Measurements from ENCODE around the gene MARCHF4. TPM values are rescaled to one million over a fixed set of nuclear protein-coding genes. Genes with fewer than 3 reads are reported as not detected.

The MARCHF4 gene
- total RNA-seq, 1 experiment from 2014 or later: 14.5 TPM

DNA sequence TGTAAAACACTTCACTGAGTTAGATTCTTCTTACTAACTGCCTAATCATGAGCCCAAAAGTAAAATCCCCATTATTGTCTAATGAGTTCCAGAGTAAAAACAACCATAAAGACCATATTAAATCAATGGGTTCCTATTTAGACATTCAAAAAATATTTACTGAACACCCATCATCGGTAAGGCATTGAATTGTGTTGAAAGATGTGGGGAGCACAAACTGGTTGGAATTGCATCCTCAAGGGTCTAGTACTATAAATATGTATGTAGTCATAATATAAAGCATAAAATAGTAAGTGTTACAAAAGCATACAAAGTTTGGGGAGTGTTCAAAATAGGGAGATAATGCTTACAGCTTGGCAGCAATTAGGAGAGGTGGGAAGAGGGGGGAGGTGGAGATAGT lies 3.0 kb upstream of the MARCHF4 start:
- ChIA-PET POLR2A (ENCODE audit: unreplicated experiment) (no interaction called here), CTCF (no interaction called here)
- Histone ChIP-seq H3K9me2 (ENCODE audit: insufficient read depth) (0 out of 2 replicates have a peak, but pooled peaks cover 4% of the 10 kb centered on the region), H3K27ac (no peak overlapping the region), H3F3A (ENCODE audit: insufficient read depth, low read depth) (peaks cover 20% of the 10 kb centered on the region), H3K27me3 (ENCODE audit: insufficient read depth, low read depth) (no peaks in the 10 kb centered on the region), H2AFZ (no peak overlapping the region), H3K4me2 (no peak overlapping the region), H4K20me1 (ENCODE audit: insufficient read depth) (no peaks in the 10 kb centered on the region), H3K79me2 (ENCODE audit: low read depth) (peaks cover 4% of the 10 kb centered on the region; the same call in 1 of the 2 replicates), H3K4me1 (replicated peaks; ENCODE audit: insufficient read depth) (peaks cover 28% of the 10 kb centered on the region), H3K9me3 (ENCODE audit: insufficient read depth, low read depth) (no peaks in the 10 kb centered on the region), H3K36me3 (ENCODE audit: low read depth) (no peaks in the 10 kb centered on the region), H3K4me3 (no peak overlapping the region)
- intact Hi-C loops (cut with micrococcal nuclease; ENCODE audit: unreplicated experiment): no loop called here
- no peak for DNase-seq
- TF ChIP-seq, protein P1, sequence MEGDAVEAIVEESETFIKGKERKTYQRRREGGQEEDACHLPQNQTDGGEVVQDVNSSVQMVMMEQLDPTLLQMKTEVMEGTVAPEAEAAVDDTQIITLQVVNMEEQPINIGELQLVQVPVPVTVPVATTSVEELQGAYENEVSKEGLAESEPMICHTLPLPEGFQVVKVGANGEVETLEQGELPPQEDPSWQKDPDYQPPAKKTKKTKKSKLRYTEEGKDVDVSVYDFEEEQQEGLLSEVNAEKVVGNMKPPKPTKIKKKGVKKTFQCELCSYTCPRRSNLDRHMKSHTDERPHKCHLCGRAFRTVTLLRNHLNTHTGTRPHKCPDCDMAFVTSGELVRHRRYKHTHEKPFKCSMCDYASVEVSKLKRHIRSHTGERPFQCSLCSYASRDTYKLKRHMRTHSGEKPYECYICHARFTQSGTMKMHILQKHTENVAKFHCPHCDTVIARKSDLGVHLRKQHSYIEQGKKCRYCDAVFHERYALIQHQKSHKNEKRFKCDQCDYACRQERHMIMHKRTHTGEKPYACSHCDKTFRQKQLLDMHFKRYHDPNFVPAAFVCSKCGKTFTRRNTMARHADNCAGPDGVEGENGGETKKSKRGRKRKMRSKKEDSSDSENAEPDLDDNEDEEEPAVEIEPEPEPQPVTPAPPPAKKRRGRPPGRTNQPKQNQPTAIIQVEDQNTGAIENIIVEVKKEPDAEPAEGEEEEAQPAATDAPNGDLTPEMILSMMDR (conservative IDR thresholded peaks at IDR 0.05): no peak
- TF ChIP-seq EZH2 (IDR thresholded peaks at IDR 0.05; ENCODE audit: low read depth): no peak
- no TSS peak for BruUV-seq (replicated peaks)

DNA sequence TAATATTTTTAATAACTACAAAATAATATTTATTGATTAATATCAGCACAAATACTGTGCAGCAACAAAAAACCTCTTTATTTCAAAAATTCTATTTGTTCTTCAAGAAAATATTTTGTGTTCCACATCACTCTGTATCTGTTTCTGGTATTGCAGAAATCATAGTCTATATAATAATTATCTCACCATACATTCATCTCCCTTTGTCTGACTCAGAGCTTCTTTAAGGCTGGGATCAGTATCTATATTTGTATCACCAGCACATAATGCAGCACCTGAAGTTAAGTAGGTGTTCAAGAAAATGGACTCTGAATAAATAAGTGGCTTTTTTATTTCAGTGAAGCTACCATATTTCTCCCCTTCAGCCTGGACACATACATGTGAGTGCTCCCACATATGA lies 1.6 kb upstream of the MARCHF4 start:
- peaks cover 32% of the 10 kb centered on the region for H3K4me1 ChIP-seq (replicated peaks; ENCODE audit: insufficient read depth)
- H3K27me3 ChIP-seq (ENCODE audit: insufficient read depth, low read depth): no peaks in the 10 kb centered on the region
- H3K79me2 ChIP-seq (ENCODE audit: low read depth): peaks cover 7% of the 10 kb centered on the region; the same call in 1 of the 2 replicates
- intact Hi-C loops (cut with micrococcal nuclease; ENCODE audit: unreplicated experiment): loop anchor here (2.0 to 5.0 kb wide), 2 partner anchors 57 to 157 kb away; no protein-coding TSS in a partner anchor
- no peak for TF ChIP-seq EZH2 (IDR thresholded peaks at IDR 0.05; ENCODE audit: low read depth)
- TF ChIP-seq, protein P1 (conservative IDR thresholded peaks at IDR 0.05): no peak
- H3F3A ChIP-seq (ENCODE audit: insufficient read depth, low read depth): peaks cover 20% of the 10 kb centered on the region
- BruUV-seq (replicated peaks): no TSS peak
- H3K36me3 ChIP-seq (ENCODE audit: low read depth): no peaks in the 10 kb centered on the region
- DNase-seq: no peak
- no peaks in the 10 kb centered on the region for H3K9me3 ChIP-seq (ENCODE audit: insufficient read depth, low read depth)
- H3K4me3 ChIP-seq: no peak overlapping the region
- H2AFZ ChIP-seq: no peak overlapping the region
- POLR2A ChIA-PET (ENCODE audit: unreplicated experiment): interaction anchor here (0.6 kb wide), 1 partner anchor 280 kb away, joined by 3 read pairs; no protein-coding TSS in a partner anchor
- peak overlapping the region; percentile 23; the same call in 1 of the 2 replicates for H3K27ac ChIP-seq
- CTCF ChIA-PET: interaction anchor here (1.3 kb wide), 1 partner anchor 158 kb away, joined by 3 read pairs; no protein-coding TSS in a partner anchor
- H3K9me2 ChIP-seq (ENCODE audit: insufficient read depth): 0 out of 2 replicates have a peak, but pooled peaks cover 4% of the 10 kb centered on the region
- 0 out of 2 replicates have a peak overlapping the region, but pooled peaks have one; percentile 2 for H3K4me2 ChIP-seq
- no peaks in the 10 kb centered on the region for H4K20me1 ChIP-seq (ENCODE audit: insufficient read depth)

DNA sequence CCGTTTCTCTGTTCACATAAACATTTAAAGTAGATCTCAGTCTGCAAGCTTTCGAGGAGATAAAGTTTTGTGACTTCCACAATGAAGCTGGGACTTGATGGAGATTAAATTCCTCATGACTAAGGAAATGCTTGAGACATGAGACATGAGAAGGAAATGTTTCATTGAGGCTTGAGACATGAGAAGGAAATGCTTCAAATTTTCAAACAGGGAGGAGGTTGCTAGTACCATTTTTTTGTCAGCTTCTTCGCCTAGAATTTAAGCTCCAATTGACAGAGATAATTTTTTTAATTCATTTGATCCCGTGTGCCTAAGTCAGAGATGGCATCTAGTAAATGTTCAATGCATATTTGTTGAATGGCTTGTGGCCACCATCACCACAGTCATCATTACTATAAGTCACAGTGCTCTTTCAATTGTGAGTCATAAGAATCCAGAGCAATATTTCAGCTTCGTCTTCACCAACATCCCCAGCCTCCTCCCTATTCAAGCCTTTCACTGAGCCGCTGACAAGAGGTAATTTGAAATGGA lies 543 bp upstream of the MARCHF4 start:
- POLR2A ChIA-PET (ENCODE audit: unreplicated experiment): interaction anchor here (0.6 to 1.3 kb wide), 4 partner anchors 39 to 1564 kb away, joined by 3 to 6 read pairs (median 6); partner anchors contain the start of genes BARD1, RPL37A and SMARCAL1
- peak; percentile 14 to 81 for DNase-seq
- TSS peak; percentile 78 for BruUV-seq (replicated peaks)
- H4K20me1 ChIP-seq (ENCODE audit: insufficient read depth): no peaks in the 10 kb centered on the region
- peaks cover 39% of the 10 kb centered on the region for H3K4me1 ChIP-seq (replicated peaks; ENCODE audit: insufficient read depth)
- no peaks in the 10 kb centered on the region for H3K27me3 ChIP-seq (ENCODE audit: insufficient read depth, low read depth)
- no peaks in the 10 kb centered on the region for H3K36me3 ChIP-seq (ENCODE audit: low read depth)
- CTCF ChIA-PET: interaction anchor here (1.3 kb wide), 1 partner anchor 157 kb away, joined by 3 read pairs; no protein-coding TSS in a partner anchor
- peaks cover 20% of the 10 kb centered on the region for H3F3A ChIP-seq (ENCODE audit: insufficient read depth, low read depth)
- H3K4me3 ChIP-seq: peak overlapping the region; percentile 72
- no peak overlapping the region for H2AFZ ChIP-seq
- peak overlapping the region; percentile 90 for H3K27ac ChIP-seq
- peaks cover 7% of the 10 kb centered on the region; the same call in 1 of the 2 replicates for H3K79me2 ChIP-seq (ENCODE audit: low read depth)
- TF ChIP-seq EZH2 (IDR thresholded peaks at IDR 0.05; ENCODE audit: low read depth): no peak
- TF ChIP-seq, protein P1 (conservative IDR thresholded peaks at IDR 0.05): no peak
- H3K9me2 ChIP-seq (ENCODE audit: insufficient read depth): 0 out of 2 replicates have a peak, but pooled peaks cover 4% of the 10 kb centered on the region
- H3K4me2 ChIP-seq: peak overlapping the region; percentile 97
- intact Hi-C loops (cut with micrococcal nuclease; ENCODE audit: unreplicated experiment): loop anchor here (1.0 to 5.0 kb wide), 3 partner anchors 39 to 156 kb away; partner anchors contain the start of gene SMARCAL1
- H3K9me3 ChIP-seq (ENCODE audit: insufficient read depth, low read depth): no peaks in the 10 kb centered on the region

All from PC-9 (cell line).